GM23338 (cell line): ENCODE results near the gene GREB1L. TPM values are rescaled to one million over a fixed set of nuclear protein-coding genes. Genes with fewer than 3 reads are reported as not detected.

Experiments used
- ATAC-seq: fragments of 200-7000 bp; cut with Tn5 transposase; 3 replicates; pipeline ENCODE4 v1.9.1; 2020
- DNase-seq: peaks from one replicate; pipeline ENCODE4 v3.0.0-alpha.2; 2015; ENCODE audit warnings: low spot score
- H2AFZ ChIP-seq: fragments of 200-600 bp; sonication (generic); 2 replicates; pipeline ENCODE4 v1.8.0; 2016; ENCODE audit warnings: antibody characterized with exemption, mild to moderate bottlenecking, moderate library complexity
- H3F3A ChIP-seq: fragments of 200-600 bp; sonication (generic); replicated peaks from 2 replicates; pipeline ENCODE4 v1.8.0; 2017; ENCODE audit warnings: antibody characterized with exemption, mixed run types, low read depth
- H3K27ac ChIP-seq: fragments of 200-600 bp; sonication (generic); 2 replicates; pipeline ENCODE4 v1.6.1; 2016; ENCODE audit warnings: low read depth
- H3K27me3 ChIP-seq: fragments of 200-600 bp; sonication (generic); 2 replicates; pipeline ENCODE4 v1.8.0; 2016; ENCODE audit warnings: mild to moderate bottlenecking, mixed run types, moderate library complexity; ENCODE audit not compliant: insufficient read depth
- H3K36me3 ChIP-seq: fragments of 200-600 bp; sonication (generic); 2 replicates; pipeline ENCODE4 v1.8.0; 2016; ENCODE audit warnings: mild to moderate bottlenecking; ENCODE audit not compliant: insufficient read depth
- H3K4me1 ChIP-seq: fragments of 200-600 bp; sonication (generic); 2 replicates; pipeline ENCODE4 v1.8.0; 2016; ENCODE audit warnings: mild to moderate bottlenecking, moderate library complexity; ENCODE audit not compliant: insufficient read depth
- H3K4me2 ChIP-seq: fragments of 200-600 bp; sonication (generic); 2 replicates; pipeline ENCODE4 v1.7.1; 2017; ENCODE audit warnings: mixed run types
- H3K4me3 ChIP-seq: fragments of 200-600 bp; sonication (generic); 2 replicates; pipeline ENCODE4 v1.6.1; 2016; ENCODE audit warnings: mixed run types
- H3K79me2 ChIP-seq: fragments of 200-600 bp; sonication (generic); replicated peaks from 2 replicates; pipeline ENCODE4 v1.8.0; 2017; ENCODE audit warnings: mild to moderate bottlenecking; ENCODE audit not compliant: insufficient read depth
- H3K9me2 ChIP-seq: fragments of 200-600 bp; sonication (generic); 2 replicates; pipeline ENCODE4 v1.8.0; 2017; ENCODE audit not compliant: insufficient read depth
- H4K20me1 ChIP-seq: fragments of 200-600 bp; sonication (generic); replicated peaks from 2 replicates; pipeline ENCODE4 v1.8.0; 2017; ENCODE audit warnings: mild to moderate bottlenecking; ENCODE audit not compliant: insufficient read depth
- H3K27ac Mint-ChIP-seq: 2 replicates; pipeline ENCODE4 v1.8.0; 2020; ENCODE audit warnings: inconsistent platforms, mild to moderate bottlenecking, moderate library complexity, mixed read lengths
- H3K27me3 Mint-ChIP-seq: 3 replicates; pipeline ENCODE4 v1.8.0; 2022; ENCODE audit warnings: low read depth, mild to moderate bottlenecking, moderate library complexity, mixed read lengths, inconsistent platforms; ENCODE audit not compliant: insufficient read depth, poor library complexity
- H3K36me3 Mint-ChIP-seq: 3 replicates; pipeline ENCODE4 v1.8.0; 2021; ENCODE audit warnings: low read depth, mild to moderate bottlenecking, inconsistent platforms, moderate library complexity, mixed read lengths
- H3K4me1 Mint-ChIP-seq: 3 replicates; pipeline ENCODE4 v1.8.0; 2020; ENCODE audit warnings: mild to moderate bottlenecking, inconsistent platforms, mixed read lengths
- H3K4me3 Mint-ChIP-seq: 3 replicates; pipeline ENCODE4 v1.8.0; 2021; ENCODE audit warnings: moderate library complexity, mild to moderate bottlenecking, inconsistent platforms, mixed read lengths
- H3K9me3 Mint-ChIP-seq: 3 replicates; pipeline ENCODE4 v1.8.0; 2020; ENCODE audit warnings: moderate library complexity, mild to moderate bottlenecking, inconsistent platforms, mixed read lengths
- ETS1 ChIP-seq: IDR thresholded peaks from 2 replicates; pipeline ENCODE4 v1.6.1; 2016; ENCODE audit warnings: antibody characterized with exemption
- EZH2phosphoT487 ChIP-seq: fragments of 200-600 bp; sonication (generic); IDR thresholded peaks from one replicate; pipeline ENCODE4 v1.8.1; 2018; ENCODE audit warnings: antibody characterized with exemption; ENCODE audit not compliant: unreplicated experiment
- JUNB ChIP-seq: IDR thresholded peaks from one replicate; pipeline ENCODE4 v1.6.1; 2016; ENCODE audit warnings: antibody characterized with exemption; ENCODE audit not compliant: unreplicated experiment
- NANOG ChIP-seq: IDR thresholded peaks from 2 replicates; pipeline ENCODE4 v1.6.1; 2016; ENCODE audit warnings: antibody characterized with exemption, borderline replicate concordance
- POLR2AphosphoS5 ChIP-seq: IDR thresholded peaks from 2 replicates; pipeline ENCODE4 v1.6.1; 2016; ENCODE audit warnings: antibody characterized with exemption, low read depth
- STAT1 ChIP-seq: IDR thresholded peaks from one replicate; pipeline ENCODE4 v1.6.1; 2016; ENCODE audit warnings: antibody characterized with exemption; ENCODE audit not compliant: unreplicated experiment
- polyA plus RNA-seq: library from polyadenylated mRNA; unstranded; fragments of >200 nt; fragmentation: Nextera tagmentation; extraction: Ambion mirVana; gene quantifications from 2 replicates; pipeline ENCODE4 v1.2.1, GENCODE V29; 2016
- total RNA-seq: library from RNA; depleted of rRNA; stranded (reverse); fragments of >200 nt; shearing (Covaris generic); gene quantifications from 2 replicates; pipeline ENCODE4 v1.2.3, GENCODE V29; 2014
- TF ChIP-seq, protein P1 (sequence below), 2 experiments: fragments of 200-600 bp in 1 of 2; sonication (generic) in 1 of 2; conservative IDR thresholded peaks; 2 replicates each; pipeline versions ENCODE4 v1.5.1 to v1.6.1; 2016 to 2017; ENCODE audit warnings: antibody characterized with exemption in 2 of 2, low read depth in 2 of 2, mild to moderate bottlenecking in 2 of 2, moderate library complexity in 1 of 2
- TF ChIP-seq, protein P2 (sequence below): fragments of 250-450 bp; sonication (Bioruptor Pico); IDR thresholded peaks from 2 replicates; pipeline ENCODE4 v1.5.0; 2020; ENCODE audit warnings: mild to moderate bottlenecking, moderate library complexity

The GREB1L gene
- total and polyA plus RNA-seq, 2 experiments from 2014 or later: 0.03 to 0.29 TPM

GRCh38 chr18:21509062-21509461, 267.0 kb downstream of the GREB1L start:
- Mint-ChIP-seq H3K27me3 (no peaks in the 10 kb centered on the region), H3K36me3 (peaks cover 7% of the 10 kb centered on the region; the same call in 2 of the 3 replicates), H3K4me3 (no peak overlapping the region), H3K4me1 (peaks cover 5% of the 10 kb centered on the region; the same call in 2 of the 3 replicates), H3K9me3 (no peaks in the 10 kb centered on the region), H3K27ac (no peak overlapping the region)
- ATAC-seq (peak; percentile 22), DNase-seq (no peak)
- Histone ChIP-seq H3K36me3 (no peaks in the 10 kb centered on the region), H4K20me1 (0 out of 2 replicates have a peak, but pooled peaks cover 8% of the 10 kb centered on the region), H3F3A (no peaks in the 10 kb centered on the region), H3K79me2 (no peaks in the 10 kb centered on the region), H3K27ac (no peak overlapping the region), H3K4me1 (no peaks in the 10 kb centered on the region), H3K4me3 (no peak overlapping the region), H2AFZ (no peak overlapping the region), H3K27me3 (no peaks in the 10 kb centered on the region), H3K4me2 (no peak overlapping the region), H3K9me2 (no peaks in the 10 kb centered on the region)
- TF ChIP-seq, protein P1, sequence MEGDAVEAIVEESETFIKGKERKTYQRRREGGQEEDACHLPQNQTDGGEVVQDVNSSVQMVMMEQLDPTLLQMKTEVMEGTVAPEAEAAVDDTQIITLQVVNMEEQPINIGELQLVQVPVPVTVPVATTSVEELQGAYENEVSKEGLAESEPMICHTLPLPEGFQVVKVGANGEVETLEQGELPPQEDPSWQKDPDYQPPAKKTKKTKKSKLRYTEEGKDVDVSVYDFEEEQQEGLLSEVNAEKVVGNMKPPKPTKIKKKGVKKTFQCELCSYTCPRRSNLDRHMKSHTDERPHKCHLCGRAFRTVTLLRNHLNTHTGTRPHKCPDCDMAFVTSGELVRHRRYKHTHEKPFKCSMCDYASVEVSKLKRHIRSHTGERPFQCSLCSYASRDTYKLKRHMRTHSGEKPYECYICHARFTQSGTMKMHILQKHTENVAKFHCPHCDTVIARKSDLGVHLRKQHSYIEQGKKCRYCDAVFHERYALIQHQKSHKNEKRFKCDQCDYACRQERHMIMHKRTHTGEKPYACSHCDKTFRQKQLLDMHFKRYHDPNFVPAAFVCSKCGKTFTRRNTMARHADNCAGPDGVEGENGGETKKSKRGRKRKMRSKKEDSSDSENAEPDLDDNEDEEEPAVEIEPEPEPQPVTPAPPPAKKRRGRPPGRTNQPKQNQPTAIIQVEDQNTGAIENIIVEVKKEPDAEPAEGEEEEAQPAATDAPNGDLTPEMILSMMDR (conservative IDR thresholded peaks at IDR 0.05; ENCODE audit: low read depth in 2 of 2): peak in 1 of 2 experiments; percentile 13; a peak in 1 of 4 replicates
- no peak for TF ChIP-seq POLR2AphosphoS5

GRCh38 chr18:21513292-21513691, 271.3 kb downstream of the GREB1L start:
- Histone ChIP-seq H3K27me3 (no peaks in the 10 kb centered on the region), H3K27ac (no peak overlapping the region), H4K20me1 (0 out of 2 replicates have a peak, but pooled peaks cover 4% of the 10 kb centered on the region), H3K79me2 (no peaks in the 10 kb centered on the region), H3K9me2 (no peaks in the 10 kb centered on the region), H3K4me1 (no peaks in the 10 kb centered on the region), H3K36me3 (no peaks in the 10 kb centered on the region), H2AFZ (no peak overlapping the region), H3K4me3 (no peak overlapping the region), H3F3A (no peaks in the 10 kb centered on the region), H3K4me2 (no peak overlapping the region)
- Mint-ChIP-seq H3K4me3 (no peak overlapping the region), H3K27me3 (no peaks in the 10 kb centered on the region), H3K4me1 (peaks cover under 1% of the 10 kb centered on the region; the same call in 1 of the 3 replicates), H3K9me3 (no peaks in the 10 kb centered on the region), H3K27ac (no peak overlapping the region), H3K36me3 (peaks cover 10% of the 10 kb centered on the region; the same call in 2 of the 3 replicates)
- no peak for DNase-seq
- ATAC-seq: no peak
- TF ChIP-seq, protein P2, sequence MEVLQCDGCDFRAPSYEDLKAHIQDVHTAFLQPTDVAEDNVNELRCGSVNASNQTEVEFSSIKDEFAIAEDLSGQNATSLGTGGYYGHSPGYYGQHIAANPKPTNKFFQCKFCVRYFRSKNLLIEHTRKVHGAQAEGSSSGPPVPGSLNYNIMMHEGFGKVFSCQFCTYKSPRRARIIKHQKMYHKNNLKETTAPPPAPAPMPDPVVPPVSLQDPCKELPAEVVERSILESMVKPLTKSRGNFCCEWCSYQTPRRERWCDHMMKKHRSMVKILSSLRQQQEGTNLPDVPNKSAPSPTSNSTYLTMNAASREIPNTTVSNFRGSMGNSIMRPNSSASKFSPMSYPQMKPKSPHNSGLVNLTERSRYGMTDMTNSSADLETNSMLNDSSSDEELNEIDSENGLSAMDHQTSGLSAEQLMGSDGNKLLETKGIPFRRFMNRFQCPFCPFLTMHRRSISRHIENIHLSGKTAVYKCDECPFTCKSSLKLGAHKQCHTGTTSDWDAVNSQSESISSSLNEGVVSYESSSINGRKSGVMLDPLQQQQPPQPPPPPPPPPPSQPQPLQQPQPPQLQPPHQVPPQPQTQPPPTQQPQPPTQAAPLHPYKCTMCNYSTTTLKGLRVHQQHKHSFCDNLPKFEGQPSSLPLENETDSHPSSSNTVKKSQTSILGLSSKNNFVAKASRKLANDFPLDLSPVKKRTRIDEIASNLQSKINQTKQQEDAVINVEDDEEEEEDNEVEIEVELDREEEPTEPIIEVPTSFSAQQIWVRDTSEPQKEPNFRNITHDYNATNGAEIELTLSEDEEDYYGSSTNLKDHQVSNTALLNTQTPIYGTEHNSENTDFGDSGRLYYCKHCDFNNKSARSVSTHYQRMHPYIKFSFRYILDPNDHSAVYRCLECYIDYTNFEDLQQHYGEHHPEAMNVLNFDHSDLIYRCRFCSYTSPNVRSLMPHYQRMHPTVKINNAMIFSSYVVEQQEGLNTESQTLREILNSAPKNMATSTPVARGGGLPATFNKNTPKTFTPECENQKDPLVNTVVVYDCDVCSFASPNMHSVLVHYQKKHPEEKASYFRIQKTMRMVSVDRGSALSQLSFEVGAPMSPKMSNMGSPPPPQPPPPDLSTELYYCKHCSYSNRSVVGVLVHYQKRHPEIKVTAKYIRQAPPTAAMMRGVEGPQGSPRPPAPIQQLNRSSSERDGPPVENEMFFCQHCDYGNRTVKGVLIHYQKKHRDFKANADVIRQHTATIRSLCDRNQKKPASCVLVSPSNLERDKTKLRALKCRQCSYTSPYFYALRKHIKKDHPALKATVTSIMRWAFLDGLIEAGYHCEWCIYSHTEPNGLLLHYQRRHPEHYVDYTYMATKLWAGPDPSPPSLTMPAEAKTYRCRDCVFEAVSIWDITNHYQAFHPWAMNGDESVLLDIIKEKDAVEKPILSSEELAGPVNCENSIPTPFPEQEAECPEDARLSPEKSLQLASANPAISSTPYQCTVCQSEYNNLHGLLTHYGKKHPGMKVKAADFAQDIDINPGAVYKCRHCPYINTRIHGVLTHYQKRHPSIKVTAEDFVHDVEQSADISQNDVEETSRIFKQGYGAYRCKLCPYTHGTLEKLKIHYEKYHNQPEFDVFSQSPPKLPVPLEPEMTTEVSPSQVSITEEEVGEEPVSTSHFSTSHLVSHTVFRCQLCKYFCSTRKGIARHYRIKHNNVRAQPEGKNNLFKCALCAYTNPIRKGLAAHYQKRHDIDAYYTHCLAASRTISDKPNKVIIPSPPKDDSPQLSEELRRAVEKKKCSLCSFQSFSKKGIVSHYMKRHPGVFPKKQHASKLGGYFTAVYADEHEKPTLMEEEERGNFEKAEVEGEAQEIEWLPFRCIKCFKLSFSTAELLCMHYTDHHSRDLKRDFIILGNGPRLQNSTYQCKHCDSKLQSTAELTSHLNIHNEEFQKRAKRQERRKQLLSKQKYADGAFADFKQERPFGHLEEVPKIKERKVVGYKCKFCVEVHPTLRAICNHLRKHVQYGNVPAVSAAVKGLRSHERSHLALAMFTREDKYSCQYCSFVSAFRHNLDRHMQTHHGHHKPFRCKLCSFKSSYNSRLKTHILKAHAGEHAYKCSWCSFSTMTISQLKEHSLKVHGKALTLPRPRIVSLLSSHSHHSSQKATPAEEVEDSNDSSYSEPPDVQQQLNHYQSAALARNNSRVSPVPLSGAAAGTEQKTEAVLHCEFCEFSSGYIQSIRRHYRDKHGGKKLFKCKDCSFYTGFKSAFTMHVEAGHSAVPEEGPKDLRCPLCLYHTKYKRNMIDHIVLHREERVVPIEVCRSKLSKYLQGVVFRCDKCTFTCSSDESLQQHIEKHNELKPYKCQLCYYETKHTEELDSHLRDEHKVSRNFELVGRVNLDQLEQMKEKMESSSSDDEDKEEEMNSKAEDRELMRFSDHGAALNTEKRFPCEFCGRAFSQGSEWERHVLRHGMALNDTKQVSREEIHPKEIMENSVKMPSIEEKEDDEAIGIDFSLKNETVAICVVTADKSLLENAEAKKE (CRISPR knock-in tag): no peak
- no peak for TF ChIP-seq JUNB
- TF ChIP-seq EZH2phosphoT487: no peak
- TF ChIP-seq STAT1: no peak
- TF ChIP-seq, protein P1 (conservative IDR thresholded peaks at IDR 0.05; ENCODE audit: low read depth in 2 of 2): no peak
- no peak for TF ChIP-seq POLR2AphosphoS5
- TF ChIP-seq ETS1: no peak
- TF ChIP-seq NANOG: no peak
